Measurements from ENCODE around the gene BORCS6. TPM values are rescaled to one million over a fixed set of nuclear protein-coding genes. Genes with fewer than 3 reads are reported as not detected.

BORCS6 gene
- total RNA-seq, 2 experiments from 2014 or later = 6.1 to 6.4 TPM

DNA sequence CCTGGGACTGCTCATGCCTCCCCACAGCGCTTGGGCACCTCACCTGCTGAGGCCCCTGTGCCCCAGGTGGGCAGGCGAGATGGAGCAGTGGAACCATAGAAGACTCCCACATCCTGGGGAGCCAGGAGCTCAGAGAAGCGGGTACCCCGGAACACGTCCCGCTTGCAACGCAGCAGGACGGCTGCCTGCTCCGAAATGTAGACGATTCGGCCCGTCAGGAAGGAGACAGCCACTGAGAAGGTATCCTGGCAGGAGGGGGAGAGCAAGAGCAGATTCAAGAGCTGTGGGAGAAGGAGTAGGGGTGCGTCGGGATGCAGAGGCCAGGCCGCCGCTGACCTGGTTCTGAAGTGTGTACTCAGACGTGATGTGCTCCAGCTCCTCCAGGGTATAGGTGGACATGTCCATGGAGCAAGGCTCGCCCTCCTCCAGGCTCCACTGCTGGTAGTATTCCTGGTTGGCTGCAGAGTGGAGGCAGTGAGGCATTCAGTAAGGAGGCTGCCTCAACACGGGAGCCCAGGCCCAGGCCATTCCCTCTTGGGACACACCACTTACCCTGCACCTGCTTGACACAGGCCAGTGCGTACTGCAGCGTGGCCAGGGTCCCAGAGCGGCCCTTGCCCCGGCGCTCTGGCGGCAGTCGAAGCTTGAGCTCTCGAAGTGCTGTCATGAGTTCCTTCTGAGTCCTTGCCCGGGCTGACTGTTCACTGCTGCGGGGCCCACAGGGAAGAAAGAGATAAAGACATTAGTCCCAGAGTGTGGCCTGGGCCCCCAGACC lies 40.4 kb downstream of the BORCS6 start:
- Mint-ChIP-seq H3K4me1 (ENCODE audit: low read depth) (peaks cover 41% of the 10 kb centered on the region), H3K27me3 (peaks cover 4% of the 10 kb centered on the region), H3K36me3 (ENCODE audit: low read depth) (peaks cover 97% of the 10 kb centered on the region), H3K27ac (no peak overlapping the region), H3K4me3 (peak overlapping the region; percentile 56), H3K9me3 (no peaks in the 10 kb centered on the region)
- ATAC-seq (ENCODE audit: poor library complexity) = no peak
- ChIA-PET POLR2A (interaction anchor here (2.8 to 16.4 kb wide), 2 partner anchors 10 to 25 kb away, joined by 37 to 419 read pairs; partner anchors contain the start of gene TMEM107), CTCF (no interaction called here)
- Histone ChIP-seq H3K9me3 (ENCODE audit: control insufficient read depth in 1 of 2, insufficient read depth in 1 of 2, low read length in 2 of 2) (no peaks in the 10 kb centered on the region), H3K36me3 (ENCODE audit: insufficient read depth, low read length) (peaks cover 67% of the 10 kb centered on the region), H3K4me1 (ENCODE audit: insufficient read depth, low read length) (peaks cover 70% of the 10 kb centered on the region), H3K4me3 (ENCODE audit: low read length) (no peak overlapping the region), H3K27ac (ENCODE audit: low read depth in 1 of 2, low read length in 2 of 2) (peak overlapping the region; percentile 45 to 99), H3K27me3 (ENCODE audit: control insufficient read depth in 1 of 2, insufficient read depth in 2 of 2, low read length in 2 of 2) (no peaks in the 10 kb centered on the region)
- intact Hi-C loops (cut with DNase I, micrococcal nuclease) = loop anchor here (10.0 kb wide), 2 partner anchors 315 to 665 kb away; partner anchors contain the start of genes KDM6B (in 1 of the 2), POLR2A (in 1 of the 2) and SLC35G6 (in 1 of the 2)
- TF ChIP-seq CTCF (IDR thresholded peaks at IDR 0.05) = no peak
- DNase-seq = peak in 2 of 14 experiments; percentile 10 to 38

DNA sequence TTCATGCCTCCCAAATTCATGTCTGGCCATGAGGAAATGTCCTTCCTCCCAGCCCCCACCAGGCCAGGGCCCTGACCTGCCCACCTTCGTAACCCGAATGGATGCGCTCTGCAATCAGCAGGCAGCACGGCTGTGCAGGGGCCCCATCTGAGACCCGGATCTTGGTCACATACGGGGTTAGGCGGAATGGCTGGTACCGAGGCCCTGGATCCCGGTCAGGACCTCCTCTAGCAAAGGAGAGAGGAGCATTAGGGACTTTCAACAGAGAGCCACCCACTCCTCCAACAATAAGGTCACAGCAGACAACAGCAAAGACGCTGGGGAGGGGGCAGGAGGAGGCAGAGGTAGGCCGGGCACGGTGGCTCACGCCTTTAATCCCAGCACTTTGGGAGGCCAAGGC lies 41.4 kb downstream of the BORCS6 start:
- H3K4me1 ChIP-seq (ENCODE audit: insufficient read depth, low read length) = peaks cover 60% of the 10 kb centered on the region
- H3K36me3 Mint-ChIP-seq (ENCODE audit: low read depth) = peaks cover 98% of the 10 kb centered on the region
- no peak overlapping the region for H3K27ac Mint-ChIP-seq
- ChIA-PET CTCF (interaction anchor here (1.1 kb wide), 1 partner anchor 9 kb away, joined by 4 read pairs; no protein-coding TSS in a partner anchor), POLR2A (interaction anchor here (1.3 to 1.7 kb wide), 3 partner anchors 8 to 74 kb away, joined by 5 to 10 read pairs (median 6); no protein-coding TSS in a partner anchor)
- no peak overlapping the region for H3K27ac ChIP-seq (ENCODE audit: low read depth in 1 of 2, low read length in 2 of 2)
- intact Hi-C loops (cut with DNase I, micrococcal nuclease) = no loop called here
- no peaks in the 10 kb centered on the region for H3K9me3 Mint-ChIP-seq
- H3K4me3 ChIP-seq (ENCODE audit: low read length) = no peak overlapping the region
- no peaks in the 10 kb centered on the region for H3K27me3 ChIP-seq (ENCODE audit: control insufficient read depth in 1 of 2, insufficient read depth in 2 of 2, low read length in 2 of 2)
- peaks cover 36% of the 10 kb centered on the region for H3K4me1 Mint-ChIP-seq (ENCODE audit: low read depth)
- peaks cover 77% of the 10 kb centered on the region for H3K36me3 ChIP-seq (ENCODE audit: insufficient read depth, low read length)
- no peaks in the 10 kb centered on the region for H3K9me3 ChIP-seq (ENCODE audit: control insufficient read depth in 1 of 2, insufficient read depth in 1 of 2, low read length in 2 of 2)
- TF ChIP-seq CTCF (IDR thresholded peaks at IDR 0.05) = no peak
- peaks cover 7% of the 10 kb centered on the region for H3K27me3 Mint-ChIP-seq
- ATAC-seq (ENCODE audit: poor library complexity) = no peak
- no peak for DNase-seq
- no peak overlapping the region for H3K4me3 Mint-ChIP-seq

- no peak for TF ChIP-seq CTCF (IDR thresholded peaks at IDR 0.05)
- Mint-ChIP-seq H3K4me3 (peak overlapping the region; percentile 51), H3K9me3 (no peaks in the 10 kb centered on the region), H3K27me3 (peaks cover 7% of the 10 kb centered on the region), H3K36me3 (ENCODE audit: low read depth) (peaks cover 98% of the 10 kb centered on the region), H3K27ac (no peak overlapping the region), H3K4me1 (ENCODE audit: low read depth) (peaks cover 29% of the 10 kb centered on the region)
- ChIA-PET POLR2A (interaction anchor here (1.3 to 1.7 kb wide), 3 partner anchors 9 to 75 kb away, joined by 5 to 10 read pairs (median 6); no protein-coding TSS in a partner anchor), CTCF (interaction anchor here (1.1 kb wide), 1 partner anchor 9 kb away, joined by 4 read pairs; no protein-coding TSS in a partner anchor)
- DNase-seq = peak in 2 of 14 experiments; percentile 11 to 32
- H3K4me3 ChIP-seq (ENCODE audit: low read length) = no peak overlapping the region
- H3K9me3 ChIP-seq (ENCODE audit: control insufficient read depth in 1 of 2, insufficient read depth in 1 of 2, low read length in 2 of 2) = no peaks in the 10 kb centered on the region
- no peaks in the 10 kb centered on the region for H3K27me3 ChIP-seq (ENCODE audit: control insufficient read depth in 1 of 2, insufficient read depth in 2 of 2, low read length in 2 of 2)
- H3K4me1 ChIP-seq (ENCODE audit: insufficient read depth, low read length) = peaks cover 53% of the 10 kb centered on the region
- peaks cover 80% of the 10 kb centered on the region for H3K36me3 ChIP-seq (ENCODE audit: insufficient read depth, low read length)
- no peak overlapping the region for H3K27ac ChIP-seq (ENCODE audit: low read depth in 1 of 2, low read length in 2 of 2)
- intact Hi-C loops (cut with DNase I, micrococcal nuclease) = no loop called here
- no peak for ATAC-seq (ENCODE audit: poor library complexity)
Measured at GRCh38 chr17:8147805-8148404, 42.1 kb downstream of the BORCS6 start.

Data from CD4-positive, alpha-beta T cell (primary cell).